GM21367 (cell line): Measurements from ENCODE around the gene EIF3K.

Experiments
- ATAC-seq: cut with Tn5 transposase; IDR thresholded peaks from one replicate; pipeline ENCODE4 v1.9.1; 2021; ENCODE audit not compliant: unreplicated experiment

EIF3K gene

DNA sequence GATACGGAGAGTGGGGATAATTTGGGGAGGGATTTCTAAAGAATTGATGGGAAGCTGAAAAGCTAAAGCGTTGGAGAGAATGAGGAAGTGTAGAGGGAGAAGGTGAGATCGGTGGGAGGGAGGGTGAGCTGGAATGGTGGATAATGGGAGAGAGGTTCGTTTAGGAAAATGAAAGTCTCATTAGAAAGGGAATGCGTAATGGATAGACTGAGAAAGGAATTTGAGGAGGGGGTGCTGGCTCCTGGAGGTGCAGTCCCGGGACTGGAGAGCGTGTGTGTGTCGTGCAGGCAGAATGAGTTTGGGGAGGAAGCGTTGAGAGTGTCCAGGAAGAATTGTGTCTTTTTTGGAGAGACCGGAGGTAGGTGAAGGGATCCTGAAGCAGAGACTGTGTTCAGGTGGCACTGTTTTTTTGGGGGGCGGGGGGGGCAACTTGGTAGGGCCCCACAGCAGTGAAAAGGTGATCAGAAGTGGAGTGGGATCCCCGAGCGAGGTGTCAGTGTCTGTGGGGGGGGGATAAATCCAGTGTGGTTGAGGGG is 29.8 kb downstream of the EIF3K start:
- ATAC-seq = no peak

DNA sequence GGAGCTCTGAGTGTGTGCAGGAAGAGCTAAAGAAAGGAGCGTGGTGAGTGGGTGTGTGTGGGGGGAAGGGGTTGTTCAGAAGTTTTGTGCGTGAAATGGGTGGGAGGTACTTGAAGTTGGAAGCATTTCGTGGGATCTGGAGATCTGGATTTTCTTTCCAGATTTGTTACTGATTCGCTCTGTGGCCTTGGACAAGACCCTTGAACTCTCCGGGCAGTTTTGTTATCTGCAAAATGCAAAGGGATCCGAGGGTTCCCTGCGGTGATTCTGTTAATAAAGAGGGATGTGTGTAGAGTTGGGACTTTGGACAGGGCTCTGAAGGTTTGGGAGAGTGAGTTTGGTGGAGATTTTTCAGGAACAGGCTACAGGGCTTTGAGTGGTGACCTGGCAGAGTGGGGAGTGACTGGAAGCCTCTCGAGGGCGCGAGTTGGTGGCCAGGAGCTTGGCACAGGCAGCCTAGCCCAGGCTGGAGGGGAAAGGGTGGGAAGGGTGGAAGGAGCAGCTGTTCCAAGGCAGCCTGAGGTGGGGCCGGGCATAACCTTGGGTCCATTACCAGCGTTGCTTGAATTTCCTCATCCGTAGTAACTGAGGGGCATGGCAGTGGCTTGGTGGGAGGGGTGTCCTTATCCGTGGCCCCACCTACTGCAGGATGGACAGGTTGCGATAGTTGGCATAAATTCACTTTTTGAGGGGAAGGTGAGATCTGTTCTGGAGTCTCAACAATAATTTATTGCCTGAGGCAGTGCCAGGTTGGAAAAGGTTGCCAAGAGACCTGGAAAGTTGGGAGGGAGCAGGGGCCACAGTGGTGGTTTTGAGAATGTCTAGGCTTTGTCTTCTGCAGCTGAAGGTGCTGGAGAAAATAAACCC is 30.6 kb downstream of the EIF3K start:
- ATAC-seq = no peak

GRCh38 chr19:38650172-38650775 is 31.3 kb downstream of the EIF3K start:
- no peak for ATAC-seq

- ATAC-seq = no peak
Measured at GRCh38 chr19:38650911-38651584, 32.1 kb downstream of the EIF3K start.

- ATAC-seq = no peak
Measured at GRCh38 chr19:38653028-38653571, 34.1 kb downstream of the EIF3K start.

DNA sequence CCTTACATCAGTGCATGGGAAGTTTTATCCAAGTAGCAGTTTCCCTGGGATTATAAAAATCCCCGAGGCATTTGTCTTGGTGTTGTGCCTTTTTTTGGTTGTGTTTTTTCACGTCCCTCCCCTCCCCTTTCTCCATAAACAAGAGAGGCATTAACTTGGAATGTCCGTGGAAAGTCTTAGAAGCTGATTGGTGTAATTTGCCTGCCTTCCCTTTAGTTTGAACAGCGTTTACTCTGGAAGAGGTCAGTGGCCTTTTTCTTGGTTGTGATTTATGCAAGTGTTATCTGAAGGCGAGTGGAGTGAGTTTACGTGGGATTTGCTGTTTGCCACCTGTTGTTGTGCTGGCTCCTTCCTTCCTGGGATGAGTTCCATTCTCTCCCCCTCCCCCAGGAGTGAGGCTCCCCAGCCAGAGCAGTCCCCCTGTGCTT is 35.7 kb downstream of the EIF3K start:
- ATAC-seq = no peak

DNA sequence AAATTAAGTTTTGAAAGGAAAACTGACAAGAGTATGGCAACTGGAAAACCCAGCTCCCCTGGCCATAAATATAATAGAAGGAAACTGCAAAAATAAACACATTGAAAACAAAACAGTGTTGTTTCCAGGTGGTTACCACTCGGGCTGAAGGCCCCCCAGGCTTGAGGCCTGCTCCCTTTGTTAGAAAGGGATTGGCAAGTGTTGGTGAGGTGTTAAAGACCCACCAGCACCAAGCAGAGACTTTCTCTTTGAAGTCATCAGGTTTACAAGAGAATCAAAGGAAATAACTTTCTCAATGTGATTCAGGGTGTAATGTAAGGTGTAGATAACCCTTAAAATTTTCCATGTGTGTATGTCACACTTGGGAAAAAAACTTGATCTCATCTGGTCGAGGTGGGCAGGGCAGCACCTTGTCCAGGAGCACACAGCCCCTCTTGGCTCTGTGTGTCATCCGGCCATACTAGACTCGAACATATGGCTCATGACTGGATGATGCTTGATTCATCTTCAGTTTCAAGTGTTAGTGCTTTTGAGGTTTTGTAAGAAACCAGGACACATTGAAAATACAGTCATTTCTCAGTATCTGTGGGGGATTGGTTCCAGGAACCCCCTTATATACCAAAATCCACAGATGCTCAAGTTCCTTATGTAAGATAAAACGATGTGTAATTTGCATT is 36.3 kb downstream of the EIF3K start:
- no peak for ATAC-seq

GRCh38 chr19:38656171-38656981 is 37.4 kb downstream of the EIF3K start:
- ATAC-seq = no peak

GRCh38 chr19:38657633-38658222 is 38.7 kb downstream of the EIF3K start:
- no peak for ATAC-seq

- ATAC-seq = no peak
Measured at GRCh38 chr19:38658462-38659306, 39.7 kb downstream of the EIF3K start.

GRCh38 chr19:38660724-38661123 is 41.7 kb downstream of the EIF3K start:
- ATAC-seq = no peak

DNA sequence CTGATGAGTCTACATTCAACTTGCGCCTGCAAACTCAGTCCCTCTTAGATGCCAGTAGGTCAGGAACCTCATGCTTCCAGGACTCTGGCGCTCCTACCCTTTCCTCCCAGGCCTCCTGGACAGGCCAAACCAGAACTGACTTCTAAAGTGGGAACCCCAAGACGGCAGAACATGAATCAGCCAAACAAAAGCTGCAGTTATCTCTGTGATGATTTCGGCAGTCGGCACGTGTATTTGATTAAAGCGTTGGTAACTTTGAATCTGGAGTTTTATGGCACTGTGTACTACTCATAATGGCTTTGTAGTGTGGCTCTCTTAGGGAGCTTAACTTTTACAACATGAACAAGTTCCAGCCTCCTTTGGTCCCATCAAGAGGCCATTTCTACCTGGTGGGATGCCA is 42.1 kb downstream of the EIF3K start:
- ATAC-seq = no peak

DNA sequence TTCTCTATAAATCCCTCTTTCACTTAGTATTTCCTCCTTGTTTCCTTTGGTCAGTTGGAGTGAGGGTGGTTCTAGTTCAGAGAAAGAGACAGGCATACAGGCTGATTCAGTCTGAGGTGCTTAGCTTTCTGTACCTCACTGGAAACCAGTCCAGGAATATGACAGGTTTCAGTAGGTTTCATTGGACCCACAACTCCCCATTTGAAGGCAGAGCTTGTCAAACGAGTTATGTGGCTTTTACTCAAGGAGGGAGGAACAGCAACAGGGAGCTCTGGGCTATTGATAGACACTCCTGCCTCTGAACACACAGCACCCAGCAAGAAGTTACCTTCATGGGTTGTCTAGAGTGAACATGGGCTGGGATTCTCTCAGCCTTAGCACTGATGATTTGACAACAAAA is 43.0 kb downstream of the EIF3K start:
- ATAC-seq = no peak

DNA sequence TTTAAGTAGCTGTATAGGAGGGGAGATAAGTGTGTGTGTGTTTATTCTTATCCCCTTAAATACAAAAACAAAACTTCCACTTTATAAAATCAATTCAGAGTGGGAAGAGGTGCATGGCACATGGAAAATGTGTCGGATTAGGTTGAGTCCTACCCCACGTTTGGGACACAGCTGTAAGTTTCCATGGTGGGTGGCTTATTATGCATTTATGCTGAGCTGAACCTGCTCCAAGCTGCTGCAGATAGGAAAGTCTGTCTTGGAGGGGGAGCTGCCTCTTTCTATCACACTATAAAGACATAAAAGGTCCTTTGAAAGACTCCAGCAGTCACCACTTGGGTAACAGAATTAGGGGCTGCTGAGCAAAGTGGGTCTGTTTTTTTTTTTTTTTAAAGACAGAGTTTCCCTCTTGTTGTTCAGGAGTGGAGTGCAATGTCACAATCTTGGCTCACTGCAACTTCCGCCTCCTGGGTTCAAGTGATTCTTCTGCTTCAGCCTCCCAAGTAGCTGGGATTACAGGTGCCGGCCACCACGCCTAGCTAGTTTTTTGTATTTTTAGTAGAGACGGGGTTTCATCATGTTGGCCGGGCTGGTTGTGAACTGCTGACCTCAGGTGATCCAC is 43.7 kb downstream of the EIF3K start:
- no peak for ATAC-seq

- no peak for ATAC-seq
Measured at GRCh38 chr19:38663156-38663651, 44.2 kb downstream of the EIF3K start.

GRCh38 chr19:38663957-38664502 is 45.0 kb downstream of the EIF3K start:
- ATAC-seq = no peak

DNA sequence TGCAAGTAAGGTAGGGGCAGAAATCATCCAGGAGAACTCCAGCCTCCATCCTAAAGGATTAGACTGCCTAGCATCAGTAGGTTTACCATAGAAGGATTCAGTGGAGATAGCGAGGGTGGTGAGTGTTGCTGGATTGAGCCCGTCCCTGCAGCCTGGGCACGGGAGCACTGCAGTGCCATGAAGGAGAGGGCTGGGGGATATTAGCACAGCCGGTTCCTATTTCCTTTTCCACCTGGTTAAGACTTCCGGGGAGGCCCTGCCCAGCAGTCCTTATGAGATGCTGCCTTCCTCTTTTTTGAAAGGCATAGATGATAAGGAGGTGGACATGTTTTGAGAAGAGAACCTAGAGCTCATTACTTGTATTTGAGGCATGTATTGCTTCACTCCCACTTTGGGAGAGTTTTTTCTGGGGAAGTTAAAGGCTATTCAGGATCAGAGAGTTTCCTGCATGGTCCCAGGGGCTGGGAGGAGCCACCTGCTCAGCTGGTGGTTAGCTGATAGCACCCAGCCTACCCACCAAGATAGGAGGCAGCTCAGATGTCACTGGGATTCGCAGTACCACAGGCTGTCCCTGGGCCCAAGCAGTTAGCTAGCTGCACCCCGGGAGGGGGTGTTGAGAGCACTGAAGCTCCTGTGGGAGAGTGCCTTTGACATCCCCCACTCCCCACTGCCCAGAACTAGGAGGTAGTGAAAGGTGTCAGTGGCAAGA is 45.7 kb downstream of the EIF3K start:
- ATAC-seq = no peak
